Ectodermal cell (in vitro differentiated cells): Measurements from ENCODE around the gene ATAD3B.
"Not testable (repeated sequence)": the region's sequence is repeated elsewhere in the genome, so short reads cannot be mapped to it uniquely, and the experiment has no call there.

Experiments used
- H3K27ac ChIP-seq: 2 replicates; pipeline ENCODE4 v1.7.0; 2013; ENCODE audit warnings: mild to moderate bottlenecking, low read depth, low read length; ENCODE audit not compliant: insufficient read depth, poor library complexity, severe bottlenecking
- H3K27me3 ChIP-seq: 2 replicates; pipeline ENCODE4 v1.7.0; 2013; ENCODE audit warnings: mild to moderate bottlenecking, low read length; ENCODE audit not compliant: insufficient read depth, control insufficient read depth, poor library complexity, severe bottlenecking
- H3K36me3 ChIP-seq: one replicate; pipeline ENCODE4 v1.7.0; 2013; ENCODE audit warnings: low read length; ENCODE audit not compliant: control insufficient read depth, insufficient read depth
- H3K4me1 ChIP-seq: one replicate; pipeline ENCODE4 v1.7.0; 2013; ENCODE audit warnings: low read length; ENCODE audit not compliant: control insufficient read depth, insufficient read depth
- H3K4me3 ChIP-seq: 2 replicates; pipeline ENCODE4 v1.7.0; 2013; ENCODE audit warnings: low read depth, low read length, control low read depth; ENCODE audit not compliant: insufficient read depth
- H3K9me3 ChIP-seq: 2 replicates; pipeline ENCODE4 v1.7.0; 2013; ENCODE audit warnings: mild to moderate bottlenecking, low read length, moderate library complexity; ENCODE audit not compliant: control insufficient read depth
- WGBS, 2 experiments: methylation state at CpG; one replicate each; pipeline ENCODE4 v1.1.7; 2013; ENCODE audit warnings: missing lambda C conversion rate in 2 of 2; 5-methylcytosine and 5-hydroxymethylcytosine counted together

Gene ATAD3B

GRCh38 chr1:1452882-1453281, 18.7 kb upstream of the ATAD3B start:
- no peak overlapping the region for H3K4me3 ChIP-seq
- no peaks in the 10 kb centered on the region for H3K27me3 ChIP-seq
- no peaks in the 10 kb centered on the region for H3K4me1 ChIP-seq
- H3K27ac ChIP-seq = no peak overlapping the region
- no peaks in the 10 kb centered on the region for H3K36me3 ChIP-seq
- 92% methylated on average over 16 of the region's 16 CpGs for WGBS, 2 experiments
- H3K9me3 ChIP-seq = no peaks in the 10 kb centered on the region

- H3K27ac ChIP-seq, H3K4me3 ChIP-seq, H3K27me3 ChIP-seq, H3K36me3 ChIP-seq, H3K4me1 ChIP-seq, H3K9me3 ChIP-seq: not testable (repeated sequence)
- WGBS, 2 experiments = 93 to 94% methylated on average over 37 to 38 of the region's 41 CpGs
Measured at GRCh38 chr1:1454286-1455056, 17.1 kb upstream of the ATAD3B start.

- H3K27ac ChIP-seq = no peak overlapping the region
- no peaks in the 10 kb centered on the region for H3K27me3 ChIP-seq
- no peaks in the 10 kb centered on the region for H3K9me3 ChIP-seq
- no peak overlapping the region for H3K4me3 ChIP-seq
- no peaks in the 10 kb centered on the region for H3K36me3 ChIP-seq
- H3K4me1 ChIP-seq = no peaks in the 10 kb centered on the region
- 93 to 94% methylated on average over 29 to 30 of the region's 30 CpGs for WGBS, 2 experiments
Measured at GRCh38 chr1:1455366-1455884, 16.1 kb upstream of the ATAD3B start.

GRCh38 chr1:1455934-1456333, 15.6 kb upstream of the ATAD3B start:
- H3K27ac ChIP-seq, H3K9me3 ChIP-seq, H3K36me3 ChIP-seq, H3K4me3 ChIP-seq, H3K4me1 ChIP-seq, H3K27me3 ChIP-seq: not testable (repeated sequence)
- WGBS, 2 experiments = 100% methylated on average over 1 of the region's 15 CpGs; no CpG with 5 or more reads in 1 of the 2 experiments

GRCh38 chr1:1456683-1457255, 14.8 kb upstream of the ATAD3B start:
- not testable (repeated sequence) for H3K4me3 ChIP-seq, H3K4me1 ChIP-seq, H3K27me3 ChIP-seq, H3K27ac ChIP-seq, H3K36me3 ChIP-seq, H3K9me3 ChIP-seq
- 94 to 95% methylated on average over 16 to 18 of the region's 22 CpGs for whole genome bisulfite sequencing, 2 experiments

GRCh38 chr1:1459156-1459555, 12.4 kb upstream of the ATAD3B start:
- H3K4me3 ChIP-seq, H3K9me3 ChIP-seq, H3K27me3 ChIP-seq, H3K36me3 ChIP-seq, H3K4me1 ChIP-seq, H3K27ac ChIP-seq: not testable (repeated sequence)
- 95 to 96% methylated on average over 12 to 15 of the region's 19 CpGs for WGBS, 2 experiments

- H3K4me3 ChIP-seq, H3K4me1 ChIP-seq, H3K36me3 ChIP-seq, H3K27ac ChIP-seq, H3K9me3 ChIP-seq, H3K27me3 ChIP-seq: not testable (repeated sequence)
- WGBS, 2 experiments = 92 to 93% methylated on average over 14 of the region's 14 CpGs
Measured at GRCh38 chr1:1459711-1460110, 11.9 kb upstream of the ATAD3B start.

GRCh38 chr1:1460540-1461130, 10.9 kb upstream of the ATAD3B start:
- Histone ChIP-seq H3K4me1 (no peaks in the 10 kb centered on the region), H3K9me3 (no peaks in the 10 kb centered on the region), H3K36me3 (no peaks in the 10 kb centered on the region), H3K27me3 (no peaks in the 10 kb centered on the region), H3K27ac (no peak overlapping the region), H3K4me3 (no peak overlapping the region)
- WGBS, 2 experiments = 93 to 94% methylated on average over 27 of the region's 27 CpGs

GRCh38 chr1:1461721-1462317, 9.7 kb upstream of the ATAD3B start:
- Histone ChIP-seq H3K4me3 (no peak overlapping the region), H3K9me3 (no peaks in the 10 kb centered on the region), H3K27ac (no peak overlapping the region), H3K36me3 (no peaks in the 10 kb centered on the region), H3K27me3 (no peaks in the 10 kb centered on the region), H3K4me1 (no peaks in the 10 kb centered on the region)
- 87% methylated on average over 18 of the region's 18 CpGs for WGBS, 2 experiments

- H3K4me3 ChIP-seq = no peak overlapping the region
- H3K27ac ChIP-seq = no peak overlapping the region
- WGBS, 2 experiments = 88 to 90% methylated on average over 26 of the region's 26 CpGs
- H3K36me3 ChIP-seq = no peaks in the 10 kb centered on the region
- H3K27me3 ChIP-seq = no peaks in the 10 kb centered on the region
- H3K9me3 ChIP-seq = no peaks in the 10 kb centered on the region
- no peaks in the 10 kb centered on the region for H3K4me1 ChIP-seq
Measured at GRCh38 chr1:1462318-1462966, 9.1 kb upstream of the ATAD3B start.
